ENCODE results near the gene PKD2. TPM values are rescaled to one million over a fixed set of nuclear protein-coding genes. Genes with fewer than 3 reads are reported as not detected.

Gene PKD2
- total and polyA plus RNA-seq, 2 donors (not counting 1 experiment from before 2014, with no cell fraction given), result 1.8 to 5.8 TPM

DNA sequence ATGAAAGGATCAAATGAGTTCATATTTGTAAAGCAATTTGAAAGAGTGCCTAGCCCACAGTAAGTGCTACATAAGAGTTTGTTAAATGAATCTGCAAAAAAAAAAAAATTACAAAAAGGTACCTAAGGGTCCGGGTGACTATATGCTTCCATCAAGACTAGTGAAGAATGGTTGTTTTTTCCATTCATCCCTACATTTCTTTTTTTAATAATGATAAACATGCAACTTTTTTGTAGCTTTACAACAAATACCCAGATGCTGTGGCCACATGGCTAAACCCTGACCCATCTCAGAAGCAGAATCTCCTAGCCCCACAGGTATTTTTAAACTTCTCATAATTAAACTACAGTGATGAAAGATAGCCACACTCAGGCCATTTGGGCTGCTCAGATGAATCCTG is 27.6 kb upstream of the PKD2 start:
- no peak for TF ChIP-seq EZH2 (IDR thresholded peaks at IDR 0.05; ENCODE audit: borderline replicate concordance, insufficient read depth, low read depth, low read length, poor library complexity, severe bottlenecking)
- TF ChIP-seq, protein P1, sequence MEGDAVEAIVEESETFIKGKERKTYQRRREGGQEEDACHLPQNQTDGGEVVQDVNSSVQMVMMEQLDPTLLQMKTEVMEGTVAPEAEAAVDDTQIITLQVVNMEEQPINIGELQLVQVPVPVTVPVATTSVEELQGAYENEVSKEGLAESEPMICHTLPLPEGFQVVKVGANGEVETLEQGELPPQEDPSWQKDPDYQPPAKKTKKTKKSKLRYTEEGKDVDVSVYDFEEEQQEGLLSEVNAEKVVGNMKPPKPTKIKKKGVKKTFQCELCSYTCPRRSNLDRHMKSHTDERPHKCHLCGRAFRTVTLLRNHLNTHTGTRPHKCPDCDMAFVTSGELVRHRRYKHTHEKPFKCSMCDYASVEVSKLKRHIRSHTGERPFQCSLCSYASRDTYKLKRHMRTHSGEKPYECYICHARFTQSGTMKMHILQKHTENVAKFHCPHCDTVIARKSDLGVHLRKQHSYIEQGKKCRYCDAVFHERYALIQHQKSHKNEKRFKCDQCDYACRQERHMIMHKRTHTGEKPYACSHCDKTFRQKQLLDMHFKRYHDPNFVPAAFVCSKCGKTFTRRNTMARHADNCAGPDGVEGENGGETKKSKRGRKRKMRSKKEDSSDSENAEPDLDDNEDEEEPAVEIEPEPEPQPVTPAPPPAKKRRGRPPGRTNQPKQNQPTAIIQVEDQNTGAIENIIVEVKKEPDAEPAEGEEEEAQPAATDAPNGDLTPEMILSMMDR (IDR thresholded peaks at IDR 0.05), result no peak
- Mint-ChIP-seq H3K27me3 (peaks cover 19% of the 10 kb centered on the region), H3K4me3 (no peak overlapping the region), H3K4me1 (peaks cover 7% of the 10 kb centered on the region), H3K27ac (no peak overlapping the region), H3K9me3 (ENCODE audit: insufficient read depth) (no peaks in the 10 kb centered on the region)
- ChIA-PET POLR2A (no interaction called here), CTCF (no interaction called here)
- WGBS (ENCODE audit: insufficient coverage), result no CpG with 5 or more reads among the region's 1 CpG
- intact Hi-C loops (cut with micrococcal nuclease), result no loop called here
- DNase-seq, result no peak
- no peak overlapping the region for H3K4me3 ChIP-seq (ENCODE audit: control extremely low read depth in 1 of 5, extremely low read depth in 1 of 5, insufficient read depth in 1 of 5, low read depth in 2 of 5, low read length in 4 of 5)
- no peaks in the 10 kb centered on the region for H3K79me2 ChIP-seq (ENCODE audit: control insufficient read depth, insufficient read depth, low read length)
- no peak overlapping the region for H3K4me2 ChIP-seq (replicated peaks; ENCODE audit: low read depth, low read length, poor library complexity, severe bottlenecking)
- H3K9ac ChIP-seq (ENCODE audit: low read length), result no peak overlapping the region
- no peaks in the 10 kb centered on the region for H3K9me3 ChIP-seq (ENCODE audit: control extremely low read depth in 1 of 3, control insufficient read depth in 2 of 3, insufficient read depth in 1 of 3, low read length in 2 of 3)
- ATAC-seq (ENCODE audit: low read depth), result no peak
- peaks cover 0 to 4% (median 2%) of the 10 kb centered on the region in 4 experiments for H3K27me3 ChIP-seq (replicated peaks in 1 of 4; ENCODE audit: control extremely low read depth in 1 of 4, control insufficient read depth in 3 of 4, insufficient read depth in 4 of 4, low read length in 3 of 4)
- H3K36me3 ChIP-seq (replicated peaks in 1 of 2; ENCODE audit: control extremely low read depth in 1 of 2, control insufficient read depth in 1 of 2, extremely low read depth in 1 of 2, insufficient read depth in 2 of 2, low read length in 1 of 2), result no peaks in the 10 kb centered on the region
- peaks cover 4 to 5% of the 10 kb centered on the region in 2 donors for H3K4me1 ChIP-seq (ENCODE audit: control insufficient read depth in 2 of 2, insufficient read depth in 2 of 2, low read length in 2 of 2)
- no peak overlapping the region for H3K27ac ChIP-seq (ENCODE audit: low read length in 2 of 2)
- H2AFZ ChIP-seq (ENCODE audit: insufficient read depth, low read depth, low read length, poor library complexity, severe bottlenecking), result no peak overlapping the region
- H4K20me1 ChIP-seq (ENCODE audit: control insufficient read depth, insufficient read depth, low read length, poor library complexity, severe bottlenecking), result no peaks in the 10 kb centered on the region

DNA sequence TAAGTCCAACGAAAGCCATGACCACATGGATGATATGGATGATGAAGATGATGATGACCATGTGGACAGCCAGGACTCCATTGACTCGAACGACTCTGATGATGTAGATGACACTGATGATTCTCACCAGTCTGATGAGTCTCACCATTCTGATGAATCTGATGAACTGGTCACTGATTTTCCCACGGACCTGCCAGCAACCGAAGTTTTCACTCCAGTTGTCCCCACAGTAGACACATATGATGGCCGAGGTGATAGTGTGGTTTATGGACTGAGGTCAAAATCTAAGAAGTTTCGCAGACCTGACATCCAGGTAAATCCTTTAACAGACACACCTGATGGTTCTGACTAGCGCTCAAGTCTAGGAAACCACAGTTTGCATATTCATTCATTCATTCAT is 25.9 kb upstream of the PKD2 start:
- H3K27ac Mint-ChIP-seq, result no peak overlapping the region
- H3K4me3 ChIP-seq (ENCODE audit: control extremely low read depth in 1 of 5, extremely low read depth in 1 of 5, insufficient read depth in 1 of 5, low read depth in 2 of 5, low read length in 4 of 5), result no peak overlapping the region
- H3K4me1 Mint-ChIP-seq, result no peaks in the 10 kb centered on the region
- H2AFZ ChIP-seq (ENCODE audit: insufficient read depth, low read depth, low read length, poor library complexity, severe bottlenecking), result no peak overlapping the region
- DNase-seq (no peak), ATAC-seq (ENCODE audit: low read depth) (no peak)
- ChIA-PET POLR2A (no interaction called here), CTCF (no interaction called here)
- no peak overlapping the region for H3K4me3 Mint-ChIP-seq
- H3K36me3 ChIP-seq (replicated peaks in 1 of 2; ENCODE audit: control extremely low read depth in 1 of 2, control insufficient read depth in 1 of 2, extremely low read depth in 1 of 2, insufficient read depth in 2 of 2, low read length in 1 of 2), result no peaks in the 10 kb centered on the region
- intact Hi-C loops (cut with micrococcal nuclease), result no loop called here
- 100% methylated on average over 2 of the region's 8 CpGs for WGBS (ENCODE audit: insufficient coverage)
- H3K9ac ChIP-seq (ENCODE audit: low read length), result no peak overlapping the region
- peaks cover 15% of the 10 kb centered on the region for H3K27me3 Mint-ChIP-seq
- TF ChIP-seq, protein P1 (IDR thresholded peaks at IDR 0.05), result no peak
- no peak for TF ChIP-seq EZH2 (IDR thresholded peaks at IDR 0.05; ENCODE audit: borderline replicate concordance, insufficient read depth, low read depth, low read length, poor library complexity, severe bottlenecking)
- no peaks in the 10 kb centered on the region for H4K20me1 ChIP-seq (ENCODE audit: control insufficient read depth, insufficient read depth, low read length, poor library complexity, severe bottlenecking)
- H3K4me2 ChIP-seq (replicated peaks; ENCODE audit: low read depth, low read length, poor library complexity, severe bottlenecking), result no peak overlapping the region
- peaks cover 0 to 7% (median 2%) of the 10 kb centered on the region in 4 experiments for H3K27me3 ChIP-seq (replicated peaks in 1 of 4; ENCODE audit: control extremely low read depth in 1 of 4, control insufficient read depth in 3 of 4, insufficient read depth in 4 of 4, low read length in 3 of 4)
- no peaks in the 10 kb centered on the region for H3K9me3 ChIP-seq (ENCODE audit: control extremely low read depth in 1 of 3, control insufficient read depth in 2 of 3, insufficient read depth in 1 of 3, low read length in 2 of 3)
- H3K79me2 ChIP-seq (ENCODE audit: control insufficient read depth, insufficient read depth, low read length), result no peaks in the 10 kb centered on the region
- H3K27ac ChIP-seq (ENCODE audit: low read length in 2 of 2), result no peak overlapping the region
- no peaks in the 10 kb centered on the region for H3K4me1 ChIP-seq (ENCODE audit: control insufficient read depth in 2 of 2, insufficient read depth in 2 of 2, low read length in 2 of 2)
- H3K9me3 Mint-ChIP-seq (ENCODE audit: insufficient read depth), result no peaks in the 10 kb centered on the region
